ENCODE results near the gene PRPF38B. TPM values are rescaled to one million over a fixed set of nuclear protein-coding genes. Genes with fewer than 3 reads are reported as not detected.
"Not testable (repeated sequence)": the region's sequence is repeated elsewhere in the genome, so short reads cannot be mapped to it uniquely, and the experiment has no call there.

Gene PRPF38B
- total and polyA plus RNA-seq, 2 experiments from 2014 or later = 40.5 to 86.4 TPM

- H3K36me3 ChIP-seq (ENCODE audit: insufficient read depth) = peaks cover 48% of the 10 kb centered on the region
- peaks cover 7% of the 10 kb centered on the region; the same call in 1 of the 2 replicates for H3F3A ChIP-seq (replicated peaks; ENCODE audit: low read depth)
- H3K4me2 ChIP-seq = no peak overlapping the region
- H3K27ac Mint-ChIP-seq = no peak overlapping the region
- peaks cover 16% of the 10 kb centered on the region for H3K79me2 ChIP-seq (replicated peaks; ENCODE audit: insufficient read depth)
- H3K9me3 Mint-ChIP-seq = no peaks in the 10 kb centered on the region
- no peaks in the 10 kb centered on the region for H3K4me1 ChIP-seq (ENCODE audit: insufficient read depth)
- no peaks in the 10 kb centered on the region for H3K9me2 ChIP-seq (ENCODE audit: insufficient read depth)
- DNase-seq (ENCODE audit: low spot score) = no peak
- H3K27me3 ChIP-seq (ENCODE audit: insufficient read depth) = no peaks in the 10 kb centered on the region
- H3K4me3 Mint-ChIP-seq = no peak overlapping the region
- H3K4me3 ChIP-seq = no peak overlapping the region
- H3K27me3 Mint-ChIP-seq (ENCODE audit: insufficient read depth, low read depth, poor library complexity) = peaks cover 2% of the 10 kb centered on the region
- TF ChIP-seq, protein P1, sequence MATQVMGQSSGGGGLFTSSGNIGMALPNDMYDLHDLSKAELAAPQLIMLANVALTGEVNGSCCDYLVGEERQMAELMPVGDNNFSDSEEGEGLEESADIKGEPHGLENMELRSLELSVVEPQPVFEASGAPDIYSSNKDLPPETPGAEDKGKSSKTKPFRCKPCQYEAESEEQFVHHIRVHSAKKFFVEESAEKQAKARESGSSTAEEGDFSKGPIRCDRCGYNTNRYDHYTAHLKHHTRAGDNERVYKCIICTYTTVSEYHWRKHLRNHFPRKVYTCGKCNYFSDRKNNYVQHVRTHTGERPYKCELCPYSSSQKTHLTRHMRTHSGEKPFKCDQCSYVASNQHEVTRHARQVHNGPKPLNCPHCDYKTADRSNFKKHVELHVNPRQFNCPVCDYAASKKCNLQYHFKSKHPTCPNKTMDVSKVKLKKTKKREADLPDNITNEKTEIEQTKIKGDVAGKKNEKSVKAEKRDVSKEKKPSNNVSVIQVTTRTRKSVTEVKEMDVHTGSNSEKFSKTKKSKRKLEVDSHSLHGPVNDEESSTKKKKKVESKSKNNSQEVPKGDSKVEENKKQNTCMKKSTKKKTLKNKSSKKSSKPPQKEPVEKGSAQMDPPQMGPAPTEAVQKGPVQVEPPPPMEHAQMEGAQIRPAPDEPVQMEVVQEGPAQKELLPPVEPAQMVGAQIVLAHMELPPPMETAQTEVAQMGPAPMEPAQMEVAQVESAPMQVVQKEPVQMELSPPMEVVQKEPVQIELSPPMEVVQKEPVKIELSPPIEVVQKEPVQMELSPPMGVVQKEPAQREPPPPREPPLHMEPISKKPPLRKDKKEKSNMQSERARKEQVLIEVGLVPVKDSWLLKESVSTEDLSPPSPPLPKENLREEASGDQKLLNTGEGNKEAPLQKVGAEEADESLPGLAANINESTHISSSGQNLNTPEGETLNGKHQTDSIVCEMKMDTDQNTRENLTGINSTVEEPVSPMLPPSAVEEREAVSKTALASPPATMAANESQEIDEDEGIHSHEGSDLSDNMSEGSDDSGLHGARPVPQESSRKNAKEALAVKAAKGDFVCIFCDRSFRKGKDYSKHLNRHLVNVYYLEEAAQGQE (IDR thresholded peaks at IDR 0.05; ENCODE audit: unreplicated experiment) = no peak
- TF ChIP-seq, protein P2, sequence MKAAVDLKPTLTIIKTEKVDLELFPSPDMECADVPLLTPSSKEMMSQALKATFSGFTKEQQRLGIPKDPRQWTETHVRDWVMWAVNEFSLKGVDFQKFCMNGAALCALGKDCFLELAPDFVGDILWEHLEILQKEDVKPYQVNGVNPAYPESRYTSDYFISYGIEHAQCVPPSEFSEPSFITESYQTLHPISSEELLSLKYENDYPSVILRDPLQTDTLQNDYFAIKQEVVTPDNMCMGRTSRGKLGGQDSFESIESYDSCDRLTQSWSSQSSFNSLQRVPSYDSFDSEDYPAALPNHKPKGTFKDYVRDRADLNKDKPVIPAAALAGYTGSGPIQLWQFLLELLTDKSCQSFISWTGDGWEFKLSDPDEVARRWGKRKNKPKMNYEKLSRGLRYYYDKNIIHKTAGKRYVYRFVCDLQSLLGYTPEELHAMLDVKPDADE (IDR thresholded peaks at IDR 0.05) = no peak
- no peak for TF ChIP-seq EZH2phosphoT487 (IDR thresholded peaks at IDR 0.05; ENCODE audit: unreplicated experiment)
- TF ChIP-seq EZH2 (IDR thresholded peaks at IDR 0.05; ENCODE audit: low read depth, unreplicated experiment) = no peak
- no peak for TF ChIP-seq CTCF (conservative IDR thresholded peaks at IDR 0.05; ENCODE audit: low read depth in 2 of 2)
- TF ChIP-seq ZNF114 (CRISPR knock-in tag; IDR thresholded peaks at IDR 0.05) = no peak
- peaks cover 59% of the 10 kb centered on the region for H3K36me3 Mint-ChIP-seq (ENCODE audit: low read depth)
- H2AFZ ChIP-seq = no peak overlapping the region
- H3K27ac ChIP-seq (ENCODE audit: low read depth) = no peak overlapping the region
- H4K20me1 ChIP-seq (replicated peaks; ENCODE audit: insufficient read depth) = peaks cover 7% of the 10 kb centered on the region
- H3K4me1 Mint-ChIP-seq = no peaks in the 10 kb centered on the region
- no peak for ATAC-seq
Observed at GRCh38 chr1:108701176-108701849, 9.2 kb downstream of the PRPF38B start.

DNA sequence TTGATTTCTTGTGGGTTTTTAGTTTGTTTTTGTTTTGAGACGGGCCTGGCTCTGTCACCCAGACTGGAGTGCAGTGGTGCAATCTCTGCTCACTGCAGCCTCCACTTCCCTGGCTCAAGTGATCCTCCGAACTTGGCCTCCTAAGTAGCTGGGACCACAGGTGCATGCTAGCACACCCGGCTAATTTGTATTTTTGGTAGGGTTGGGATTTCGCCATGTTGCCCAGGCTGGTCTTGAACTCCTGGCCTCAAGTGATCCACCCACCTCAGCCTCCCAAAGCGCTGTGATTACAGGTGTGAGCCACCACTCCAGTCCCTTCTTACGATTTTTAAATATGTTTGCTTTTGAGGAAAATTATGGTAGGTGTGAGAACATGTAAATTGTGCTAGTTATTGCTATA, 10.0 kb downstream of the PRPF38B start:
- not testable (repeated sequence) for H3K4me3 Mint-ChIP-seq; H3K4me1 Mint-ChIP-seq; H3K27me3 Mint-ChIP-seq (ENCODE audit: insufficient read depth, low read depth, poor library complexity); H3K9me3 Mint-ChIP-seq; H4K20me1 ChIP-seq (replicated peaks; ENCODE audit: insufficient read depth); ATAC-seq; H3K4me2 ChIP-seq; H2AFZ ChIP-seq; H3K27ac Mint-ChIP-seq; H3K9me2 ChIP-seq (ENCODE audit: insufficient read depth); H3K4me3 ChIP-seq; H3K79me2 ChIP-seq (replicated peaks; ENCODE audit: insufficient read depth); H3K27ac ChIP-seq (ENCODE audit: low read depth); H3F3A ChIP-seq (replicated peaks; ENCODE audit: low read depth); H3K4me1 ChIP-seq (ENCODE audit: insufficient read depth); H3K27me3 ChIP-seq (ENCODE audit: insufficient read depth); DNase-seq (ENCODE audit: low spot score)
- peaks cover 40% of the 10 kb centered on the region for H3K36me3 ChIP-seq (ENCODE audit: insufficient read depth)
- H3K36me3 Mint-ChIP-seq (ENCODE audit: low read depth) = peaks cover 52% of the 10 kb centered on the region
